ENCODE measurements around the gene ENDOV.

ENDOV gene

DNA sequence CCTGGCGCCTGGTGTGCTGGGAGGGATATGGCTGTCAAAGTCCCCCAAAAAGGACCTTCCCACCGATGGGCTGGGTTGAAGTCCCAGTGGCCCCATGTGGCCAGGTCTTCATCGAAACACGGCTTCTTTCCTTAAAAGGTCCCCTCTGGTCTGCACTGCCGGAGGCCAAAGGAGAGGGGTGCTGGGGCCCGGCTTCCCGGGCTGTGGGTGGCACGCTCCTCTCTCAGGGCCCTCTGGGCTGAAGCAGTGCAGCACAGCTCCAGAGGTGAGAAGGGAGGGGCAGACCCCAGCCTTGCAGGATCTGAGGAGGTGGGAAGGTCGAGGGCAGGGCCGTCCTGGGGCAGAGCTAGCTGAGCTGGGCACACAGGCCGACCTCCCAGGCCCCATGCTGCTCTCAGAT, 54.7 kb downstream of the ENDOV start:
- TF ChIP-seq, protein P1, sequence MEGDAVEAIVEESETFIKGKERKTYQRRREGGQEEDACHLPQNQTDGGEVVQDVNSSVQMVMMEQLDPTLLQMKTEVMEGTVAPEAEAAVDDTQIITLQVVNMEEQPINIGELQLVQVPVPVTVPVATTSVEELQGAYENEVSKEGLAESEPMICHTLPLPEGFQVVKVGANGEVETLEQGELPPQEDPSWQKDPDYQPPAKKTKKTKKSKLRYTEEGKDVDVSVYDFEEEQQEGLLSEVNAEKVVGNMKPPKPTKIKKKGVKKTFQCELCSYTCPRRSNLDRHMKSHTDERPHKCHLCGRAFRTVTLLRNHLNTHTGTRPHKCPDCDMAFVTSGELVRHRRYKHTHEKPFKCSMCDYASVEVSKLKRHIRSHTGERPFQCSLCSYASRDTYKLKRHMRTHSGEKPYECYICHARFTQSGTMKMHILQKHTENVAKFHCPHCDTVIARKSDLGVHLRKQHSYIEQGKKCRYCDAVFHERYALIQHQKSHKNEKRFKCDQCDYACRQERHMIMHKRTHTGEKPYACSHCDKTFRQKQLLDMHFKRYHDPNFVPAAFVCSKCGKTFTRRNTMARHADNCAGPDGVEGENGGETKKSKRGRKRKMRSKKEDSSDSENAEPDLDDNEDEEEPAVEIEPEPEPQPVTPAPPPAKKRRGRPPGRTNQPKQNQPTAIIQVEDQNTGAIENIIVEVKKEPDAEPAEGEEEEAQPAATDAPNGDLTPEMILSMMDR (IDR thresholded peaks at IDR 0.05; ENCODE audit: extremely low read depth, insufficient read depth, missing control alignments): no peak
- in situ Hi-C loops (cut with MboI; ENCODE audit: low pct_unique_long_range_greater_than_20kb, low sequenced_read_pairs, unreplicated experiment): no loop called here
- no peak for DNase-seq (ENCODE audit: low spot score)

DNA sequence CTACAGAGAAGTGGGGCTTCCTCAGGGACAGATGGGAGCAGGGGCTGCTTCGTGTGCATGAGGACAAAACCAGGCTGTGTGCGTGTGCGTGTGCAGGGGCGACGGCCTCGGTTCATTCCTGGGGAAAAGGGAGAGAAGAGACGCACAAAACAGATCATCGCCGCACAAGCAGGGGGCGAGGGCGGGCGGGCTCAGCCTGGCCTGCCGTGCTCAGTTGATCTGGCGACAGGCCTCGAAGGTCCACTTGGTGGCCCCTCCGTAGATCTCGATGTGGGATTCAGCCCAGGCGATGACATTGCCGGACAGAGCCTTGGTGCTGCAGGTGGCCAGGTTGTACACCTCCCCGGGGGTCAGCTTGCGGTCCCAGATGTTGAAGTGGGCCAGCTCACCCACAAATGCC, 55.6 kb downstream of the ENDOV start:
- TF ChIP-seq, protein P1 (IDR thresholded peaks at IDR 0.05; ENCODE audit: extremely low read depth, insufficient read depth, missing control alignments): no peak
- in situ Hi-C loops (cut with MboI; ENCODE audit: low pct_unique_long_range_greater_than_20kb, low sequenced_read_pairs, unreplicated experiment): no loop called here
- DNase-seq (ENCODE audit: low spot score): no peak

DNA sequence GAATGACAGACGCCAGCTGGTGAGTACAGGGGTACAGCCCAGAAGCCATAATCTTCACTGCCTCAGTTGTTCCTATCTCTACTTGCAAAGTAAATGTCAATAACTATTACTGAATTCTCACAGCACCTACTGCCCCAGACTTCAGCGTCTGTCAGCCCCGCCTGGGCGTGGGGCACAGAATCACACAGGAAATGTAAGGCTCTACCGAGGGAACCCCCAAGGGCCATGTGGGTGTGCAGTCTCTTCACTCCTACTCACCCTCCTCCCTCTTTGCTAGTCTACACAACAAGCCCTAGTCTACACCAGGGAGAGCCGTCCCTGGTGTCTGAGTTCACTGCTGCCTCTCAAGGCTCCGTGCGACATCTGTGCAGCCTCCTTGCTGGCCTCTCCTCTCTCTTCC, 57.0 kb downstream of the ENDOV start:
- TF ChIP-seq, protein P1 (IDR thresholded peaks at IDR 0.05; ENCODE audit: extremely low read depth, insufficient read depth, missing control alignments): no peak
- no peak for DNase-seq (ENCODE audit: low spot score)
- in situ Hi-C loops (cut with MboI; ENCODE audit: low pct_unique_long_range_greater_than_20kb, low sequenced_read_pairs, unreplicated experiment): no loop called here

GRCh38 chr17:80472996-80473395, 58.0 kb downstream of the ENDOV start:
- TF ChIP-seq, protein P1 (IDR thresholded peaks at IDR 0.05; ENCODE audit: extremely low read depth, insufficient read depth, missing control alignments): no peak
- in situ Hi-C loops (cut with MboI; ENCODE audit: low pct_unique_long_range_greater_than_20kb, low sequenced_read_pairs, unreplicated experiment): no loop called here
- DNase-seq (ENCODE audit: low spot score): no peak

DNA sequence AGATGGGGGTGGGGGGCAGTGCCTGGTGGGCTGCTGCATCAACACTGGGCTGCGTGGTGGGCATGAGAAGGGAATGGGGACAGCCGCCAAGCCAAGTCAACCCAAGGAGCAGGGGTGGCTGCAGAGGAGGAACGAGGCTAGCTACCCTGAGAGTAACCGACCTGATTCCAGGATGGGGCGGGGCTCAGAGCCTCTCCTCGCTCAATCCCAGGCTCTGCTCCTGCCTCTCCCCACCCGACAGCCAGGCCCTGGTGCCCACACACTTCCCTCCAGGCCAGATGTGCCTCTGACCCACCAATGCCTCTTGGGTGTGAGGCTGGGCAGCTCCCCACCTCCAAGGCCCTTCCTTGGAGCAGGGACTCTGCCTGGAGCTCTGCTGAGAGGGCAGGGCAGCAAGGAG, 58.7 kb downstream of the ENDOV start:
- no peak for DNase-seq (ENCODE audit: low spot score)
- TF ChIP-seq, protein P1 (IDR thresholded peaks at IDR 0.05; ENCODE audit: extremely low read depth, insufficient read depth, missing control alignments): no peak
- in situ Hi-C loops (cut with MboI; ENCODE audit: low pct_unique_long_range_greater_than_20kb, low sequenced_read_pairs, unreplicated experiment): no loop called here

GRCh38 chr17:80474231-80474960, 59.4 kb downstream of the ENDOV start:
- TF ChIP-seq, protein P1 (IDR thresholded peaks at IDR 0.05; ENCODE audit: extremely low read depth, insufficient read depth, missing control alignments): no peak
- in situ Hi-C loops (cut with MboI; ENCODE audit: low pct_unique_long_range_greater_than_20kb, low sequenced_read_pairs, unreplicated experiment): no loop called here
- peak; percentile 54 for DNase-seq (ENCODE audit: low spot score)
